Fibroblast of lung (primary cell): ENCODE results near the gene SNX32.

Experiments used
- EZH2 ChIP-seq: IDR thresholded peaks from 2 replicates; pipeline ENCODE4 v1.5.1; 2012; ENCODE audit warnings: low read length, control low read depth, mild to moderate bottlenecking; ENCODE audit errors: missing control alignments
- TF ChIP-seq, protein P1 (sequence below), 2 donors: IDR thresholded peaks in 1 of 2; conservative IDR thresholded peaks in 1 of 2; 1 replicate in 1 of 2; 2 replicates in 1 of 2; pipeline ENCODE4 v1.5.1; 2011 to 2012; ENCODE audit warnings: low read length in 2 of 2, control low read depth in 1 of 2, inconsistent platforms in 1 of 2, low read depth in 1 of 2, mild to moderate bottlenecking in 1 of 2

DNA sequence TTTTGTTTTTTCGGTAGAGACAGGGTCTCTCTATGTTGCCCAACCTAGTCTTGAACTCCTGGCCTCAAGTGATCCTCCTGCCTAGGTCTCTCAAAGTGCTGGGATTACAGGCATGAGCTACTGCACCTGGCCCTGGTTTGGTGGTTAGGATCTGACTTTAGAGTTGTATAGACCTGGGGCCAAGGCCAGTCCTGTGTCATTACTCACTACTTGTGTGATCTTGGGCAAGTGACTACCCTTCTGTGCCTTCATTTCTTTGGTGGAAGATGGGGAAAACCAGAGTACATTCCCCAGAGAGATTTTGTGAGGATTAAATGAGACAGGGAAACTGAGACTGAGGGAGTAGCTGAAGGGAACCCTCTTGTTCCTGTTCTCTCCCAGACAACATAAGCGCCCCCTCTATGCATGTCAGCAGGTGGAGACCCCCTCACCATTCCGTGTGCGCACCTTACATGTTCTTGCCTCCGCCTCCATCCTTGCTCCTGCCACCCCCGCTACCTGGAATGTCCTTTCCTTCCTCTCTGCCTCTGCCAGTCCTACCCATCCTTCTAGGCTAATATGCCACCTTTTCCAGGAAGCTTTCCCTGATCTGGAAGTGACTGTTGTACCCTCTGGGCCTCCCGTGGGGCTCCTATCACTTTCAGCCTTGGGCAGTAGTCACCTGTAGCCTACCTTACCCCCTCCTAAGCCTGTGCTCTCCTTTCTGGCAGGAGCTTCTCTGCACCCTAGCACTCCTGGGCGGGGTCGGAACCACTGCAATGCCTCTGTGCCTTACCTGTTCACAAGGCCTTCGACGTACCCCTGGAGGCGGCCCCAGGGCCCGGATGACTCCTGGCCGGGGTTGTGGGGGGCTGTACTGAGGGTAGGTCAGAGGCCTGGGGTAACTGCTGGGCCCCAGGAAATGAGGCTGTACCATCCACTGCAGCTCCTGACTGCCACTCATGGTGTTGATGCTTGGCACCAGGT, 62.6 kb downstream of the SNX32 start:
- TF ChIP-seq, protein P1, sequence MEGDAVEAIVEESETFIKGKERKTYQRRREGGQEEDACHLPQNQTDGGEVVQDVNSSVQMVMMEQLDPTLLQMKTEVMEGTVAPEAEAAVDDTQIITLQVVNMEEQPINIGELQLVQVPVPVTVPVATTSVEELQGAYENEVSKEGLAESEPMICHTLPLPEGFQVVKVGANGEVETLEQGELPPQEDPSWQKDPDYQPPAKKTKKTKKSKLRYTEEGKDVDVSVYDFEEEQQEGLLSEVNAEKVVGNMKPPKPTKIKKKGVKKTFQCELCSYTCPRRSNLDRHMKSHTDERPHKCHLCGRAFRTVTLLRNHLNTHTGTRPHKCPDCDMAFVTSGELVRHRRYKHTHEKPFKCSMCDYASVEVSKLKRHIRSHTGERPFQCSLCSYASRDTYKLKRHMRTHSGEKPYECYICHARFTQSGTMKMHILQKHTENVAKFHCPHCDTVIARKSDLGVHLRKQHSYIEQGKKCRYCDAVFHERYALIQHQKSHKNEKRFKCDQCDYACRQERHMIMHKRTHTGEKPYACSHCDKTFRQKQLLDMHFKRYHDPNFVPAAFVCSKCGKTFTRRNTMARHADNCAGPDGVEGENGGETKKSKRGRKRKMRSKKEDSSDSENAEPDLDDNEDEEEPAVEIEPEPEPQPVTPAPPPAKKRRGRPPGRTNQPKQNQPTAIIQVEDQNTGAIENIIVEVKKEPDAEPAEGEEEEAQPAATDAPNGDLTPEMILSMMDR (conservative IDR thresholded peaks at IDR 0.05 in 1 of 2, IDR thresholded peaks at IDR 0.05 in 1 of 2; ENCODE audit: low read depth in 1 of 2, low read length in 2 of 2): no peak
- no peak for TF ChIP-seq EZH2
